GM19468 (cell line): ENCODE results near the gene CLIC5.

Source experiments
- ATAC-seq: cut with Tn5 transposase; IDR thresholded peaks from one replicate; pipeline ENCODE4 v1.9.1; 2021; ENCODE audit warnings: mild to moderate bottlenecking, moderate library complexity, moderate number of reproducible peaks; ENCODE audit not compliant: unreplicated experiment; ENCODE audit errors: extremely low read depth

Gene CLIC5

DNA sequence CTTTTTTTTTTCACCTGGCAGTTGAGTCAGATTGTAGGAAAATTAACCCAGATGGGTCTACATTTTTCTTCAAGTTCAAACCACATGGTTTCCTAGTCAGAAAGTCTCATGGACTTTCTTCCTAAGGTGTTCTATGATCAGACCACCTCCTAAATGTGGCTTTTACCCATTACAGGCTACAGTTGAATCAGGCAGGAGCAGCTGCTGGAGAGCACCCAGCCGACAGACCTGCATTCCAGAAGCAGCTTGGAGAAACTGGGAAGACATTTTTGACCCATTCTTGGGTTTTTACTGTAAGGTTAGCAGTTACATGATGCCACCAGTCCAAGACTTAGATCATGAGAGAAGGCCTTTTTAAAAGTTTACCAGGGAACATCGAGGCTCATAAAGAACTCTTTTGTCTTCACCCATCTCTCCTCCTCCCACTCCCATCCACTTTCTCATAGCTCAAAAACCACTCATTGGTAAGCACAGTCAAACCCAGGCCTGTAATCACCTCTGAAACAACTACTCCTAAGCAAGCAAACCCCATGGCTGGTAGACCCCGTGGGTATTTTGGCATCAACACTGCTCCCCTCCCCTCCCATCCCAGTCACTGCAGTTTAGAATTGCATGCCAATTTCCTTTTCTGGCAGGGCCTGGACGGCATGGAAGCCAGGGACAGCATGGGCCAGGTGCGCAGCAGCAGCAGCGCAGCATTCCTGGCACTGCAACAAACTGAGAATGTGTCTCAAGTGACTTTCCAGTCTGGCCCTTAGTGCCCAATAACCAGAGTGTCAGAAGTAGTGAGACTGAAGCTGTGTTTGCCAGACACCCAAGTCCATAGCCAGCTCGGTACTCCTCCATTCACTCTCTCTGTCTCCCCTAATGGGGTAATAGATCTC, 113.7 kb downstream of the CLIC5 start:
- no peak for ATAC-seq

GRCh38 chr6:45900808-45901752, 114.6 kb downstream of the CLIC5 start:
- ATAC-seq, result no peak

DNA sequence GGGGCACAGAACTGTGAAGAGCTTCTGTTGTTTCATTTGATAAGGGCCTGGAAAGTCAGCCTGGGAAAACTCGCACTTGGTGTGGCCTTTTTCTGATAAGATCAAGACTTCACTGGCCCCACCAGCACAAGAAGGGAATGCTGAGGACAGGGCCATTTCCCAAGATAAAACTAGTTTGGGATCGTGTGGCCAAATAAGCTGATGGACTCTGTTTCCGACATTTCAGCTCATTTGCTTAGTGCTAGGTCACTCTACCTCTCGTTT, 116.0 kb downstream of the CLIC5 start:
- no peak for ATAC-seq

GRCh38 chr6:45898941-45899682, 116.5 kb downstream of the CLIC5 start:
- no peak for ATAC-seq

DNA sequence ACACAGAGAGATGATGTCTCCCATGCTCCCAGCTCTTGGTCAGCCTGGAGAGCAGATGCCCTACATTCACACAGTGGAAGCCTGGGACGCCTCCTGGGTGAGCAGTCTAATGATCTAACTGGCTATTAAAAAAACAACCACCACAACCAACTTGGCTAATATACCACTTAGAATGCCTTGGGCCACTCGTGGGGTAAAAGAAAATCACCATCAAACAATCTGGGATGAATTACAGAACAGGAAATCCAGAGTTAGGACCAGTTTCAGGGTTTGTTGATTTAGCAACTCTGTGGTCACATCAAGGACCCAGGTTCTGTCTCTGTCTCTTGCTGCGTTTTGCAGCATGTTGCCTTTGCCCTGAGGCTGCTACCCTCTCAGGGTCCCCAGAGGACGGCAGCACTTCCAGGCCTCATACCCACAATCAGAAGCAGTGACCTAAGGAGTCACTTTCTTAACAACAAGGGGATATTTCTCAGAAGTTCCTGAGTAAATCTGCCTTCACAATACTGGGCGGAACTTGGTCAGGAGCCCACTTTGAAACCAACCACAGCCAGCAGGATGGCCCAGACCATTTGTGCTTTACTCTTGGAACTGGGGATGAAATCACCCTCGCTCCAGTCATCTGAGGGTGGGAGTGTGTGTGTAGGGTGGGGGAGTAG, 118.7 kb downstream of the CLIC5 start:
- ATAC-seq, result no peak

GRCh38 chr6:45895569-45895968, 120.1 kb downstream of the CLIC5 start:
- ATAC-seq, result no peak

DNA sequence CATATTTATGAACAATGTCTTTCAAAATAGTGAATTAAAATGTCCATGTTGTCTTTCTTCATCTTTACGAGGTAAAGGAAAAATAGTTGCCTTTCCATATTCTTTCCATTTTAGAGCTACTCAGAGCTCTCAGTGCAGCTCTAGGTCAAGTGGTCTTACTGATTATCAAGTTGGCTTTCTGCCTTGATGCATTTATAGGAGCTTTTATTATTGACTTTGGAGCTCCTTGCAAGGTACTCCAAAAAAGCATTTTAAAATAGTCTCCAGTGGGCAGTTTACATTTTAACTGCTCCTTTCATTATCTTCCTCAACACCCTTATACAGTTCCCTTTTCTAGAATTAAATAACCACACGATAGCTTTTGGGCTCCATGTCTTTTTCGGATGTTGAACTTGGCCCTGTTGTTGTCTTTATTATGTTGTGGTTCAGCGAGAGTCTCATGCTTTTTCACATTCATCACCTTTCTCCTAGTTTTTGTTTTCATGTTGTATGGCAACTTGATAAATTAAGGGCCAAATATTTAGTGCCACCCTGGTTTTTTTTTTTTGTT, 122.9 kb downstream of the CLIC5 start:
- ATAC-seq, result no peak

DNA sequence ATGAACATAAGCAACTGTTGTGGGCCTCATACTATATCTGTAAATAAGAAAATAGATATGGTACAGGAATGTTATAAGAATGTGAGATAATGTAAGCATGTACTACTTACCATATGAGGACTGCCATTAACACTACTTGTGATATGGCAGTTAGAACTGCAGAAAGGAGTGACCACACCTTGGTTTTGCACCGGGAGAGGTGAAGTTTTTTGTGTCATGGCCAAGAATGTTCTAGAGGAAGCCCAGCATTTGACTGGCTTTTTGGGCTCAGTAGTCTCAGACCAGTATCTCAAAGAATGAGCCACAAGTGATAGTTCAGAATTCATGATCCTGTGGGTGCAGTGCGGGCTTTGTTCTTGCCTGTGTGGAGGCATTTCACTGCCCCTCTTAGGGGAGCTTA, 123.5 kb downstream of the CLIC5 start:
- ATAC-seq, result no peak

DNA sequence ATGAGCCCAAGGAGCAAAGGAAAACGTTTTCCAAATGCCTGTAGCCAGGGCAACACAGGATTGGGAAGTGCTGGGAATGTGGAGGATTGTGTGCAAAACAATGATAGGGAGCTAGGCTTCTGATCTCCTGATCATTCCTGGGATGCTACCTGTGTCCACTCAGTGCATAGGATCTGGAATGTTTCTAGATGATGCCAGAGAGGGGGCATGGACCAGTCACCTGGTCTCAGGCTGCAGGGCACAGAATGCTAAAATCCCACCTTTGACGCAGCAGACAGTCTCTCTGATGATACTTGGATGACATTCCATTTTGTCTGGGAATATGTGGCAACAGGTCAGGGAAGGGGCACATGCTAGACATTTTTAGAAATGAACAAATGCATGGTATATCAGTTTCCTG, 128.9 kb downstream of the CLIC5 start:
- no peak for ATAC-seq

GRCh38 chr6:45884336-45884735, 131.3 kb downstream of the CLIC5 start:
- ATAC-seq, result no peak

- no peak for ATAC-seq
Observed at GRCh38 chr6:45882671-45883070, 133.0 kb downstream of the CLIC5 start.

DNA sequence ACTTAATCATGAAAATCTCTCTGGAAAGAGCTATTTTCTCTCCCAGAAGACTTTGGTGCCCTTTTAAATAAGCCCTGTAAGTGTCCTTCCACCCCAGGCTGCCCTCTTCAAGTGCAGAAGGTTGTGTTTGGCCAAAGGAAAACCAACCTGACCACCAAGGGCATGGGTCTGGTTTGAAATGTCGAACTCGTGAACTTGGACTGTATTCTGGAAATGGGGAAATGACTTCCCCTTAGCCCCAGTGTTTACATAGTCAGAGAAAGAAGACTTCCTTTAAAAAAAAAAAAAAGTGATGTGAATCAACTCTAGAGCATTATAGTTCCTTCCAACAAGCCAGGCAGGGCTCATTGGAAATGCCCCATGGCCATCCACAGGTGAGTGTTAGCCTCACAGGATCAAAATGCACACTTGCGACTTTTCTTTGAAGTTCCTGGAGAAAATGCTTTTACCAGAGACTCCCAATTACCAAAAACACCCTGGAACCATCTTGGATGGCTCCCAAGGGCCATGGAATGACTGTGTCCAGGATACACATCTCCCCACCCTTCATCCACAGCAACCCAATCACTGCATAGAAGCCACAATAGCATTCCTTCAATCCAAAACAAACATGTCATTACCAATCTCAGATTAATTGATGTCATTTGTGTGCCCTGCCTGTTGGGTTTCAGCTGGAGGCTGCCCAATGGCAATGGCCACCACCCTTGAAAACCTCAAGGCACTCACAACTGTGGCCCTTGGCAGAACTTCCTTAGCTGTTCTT, 133.8 kb downstream of the CLIC5 start:
- no peak for ATAC-seq

DNA sequence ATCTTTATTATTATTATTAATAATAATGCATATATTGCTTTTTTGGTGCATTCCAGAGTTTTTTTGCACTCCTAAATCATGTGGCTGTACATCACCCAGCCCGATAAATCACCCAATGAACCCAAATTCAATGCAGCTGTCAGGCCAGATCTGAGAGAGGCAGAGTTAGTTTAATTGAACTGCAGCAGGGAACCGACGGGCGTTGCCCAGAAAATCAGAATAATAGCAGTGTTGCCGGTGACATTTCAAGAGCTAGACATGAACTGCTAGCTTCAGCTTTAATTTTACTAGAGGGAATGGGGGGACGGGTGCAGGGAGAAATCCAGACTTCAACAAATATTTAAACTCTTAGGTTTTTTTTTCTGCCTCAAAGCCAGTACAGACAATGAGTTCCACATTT, 135.0 kb downstream of the CLIC5 start:
- ATAC-seq, result no peak

DNA sequence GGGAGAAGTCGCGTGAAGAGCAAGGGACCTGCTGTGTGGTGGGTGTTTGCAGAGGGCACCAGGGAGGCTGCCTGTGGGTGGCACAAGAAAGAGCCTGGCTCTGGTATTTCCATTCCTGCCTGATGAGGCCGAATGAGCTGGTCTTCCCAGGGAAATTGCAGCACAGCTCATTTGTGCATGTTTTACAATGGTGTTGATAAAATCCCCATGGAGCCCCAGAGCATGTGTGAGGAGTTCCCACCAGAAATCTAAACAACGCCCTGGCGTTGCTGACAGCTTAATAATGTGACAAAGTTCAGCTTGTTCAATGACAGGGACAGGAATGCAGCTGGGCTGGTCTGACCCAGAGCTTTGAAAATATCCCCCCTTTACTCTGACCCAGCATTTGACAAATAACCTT, 135.5 kb downstream of the CLIC5 start:
- ATAC-seq, result no peak

DNA sequence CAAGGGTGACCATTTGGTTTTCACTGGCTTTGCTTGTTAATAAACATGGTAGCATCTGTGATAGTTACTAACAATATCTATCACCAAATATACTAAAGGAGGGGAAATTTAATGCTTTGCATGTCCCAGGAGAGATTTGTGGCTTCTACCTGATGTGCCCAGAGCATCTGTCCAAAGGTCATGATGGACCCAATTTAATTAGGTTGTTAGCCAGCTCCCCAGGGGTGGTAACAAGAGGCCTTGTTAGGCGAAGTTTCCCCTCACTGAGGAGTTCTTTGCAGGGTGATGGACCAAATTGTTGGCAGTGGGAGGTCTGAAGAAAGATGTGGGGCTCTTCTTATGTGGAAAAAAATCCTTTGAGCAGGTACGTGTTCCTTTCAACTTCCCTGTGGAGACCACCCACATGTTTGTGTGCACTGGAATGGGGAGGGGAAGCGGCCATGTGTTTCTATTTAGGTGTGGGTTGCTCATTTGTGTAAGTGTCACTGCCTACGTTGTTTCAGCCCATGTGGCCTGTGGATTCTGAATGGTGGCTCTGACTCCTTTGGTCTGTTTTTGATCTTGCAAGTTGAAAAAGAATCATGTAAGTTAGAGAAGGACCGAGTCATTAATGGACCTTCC, 137.6 kb downstream of the CLIC5 start:
- no peak for ATAC-seq

- ATAC-seq, result no peak
Observed at GRCh38 chr6:45872827-45873365, 142.8 kb downstream of the CLIC5 start.

DNA sequence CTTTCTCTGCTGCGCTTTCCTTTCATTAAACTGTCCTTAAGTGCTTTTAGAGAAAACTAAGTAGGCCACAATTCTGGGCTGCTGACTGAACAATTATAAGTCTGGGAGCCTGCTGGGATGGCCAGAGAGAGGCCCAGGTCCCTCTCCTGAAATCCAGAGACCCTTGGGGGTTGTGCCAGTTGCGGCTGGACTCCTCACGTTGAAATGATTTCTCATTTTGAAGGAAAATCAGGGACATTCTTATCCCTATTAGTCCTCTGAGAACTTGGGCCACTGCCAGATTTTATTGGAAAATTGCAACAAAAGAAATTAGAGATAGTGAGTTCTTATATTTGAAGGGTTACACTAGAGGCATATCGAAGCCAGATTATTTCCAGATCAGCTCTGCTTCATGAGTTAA, 145.1 kb downstream of the CLIC5 start:
- no peak for ATAC-seq

- no peak for ATAC-seq
Observed at GRCh38 chr6:45864651-45865050, 151.0 kb downstream of the CLIC5 start.

GRCh38 chr6:45858691-45859090, 157.0 kb downstream of the CLIC5 start:
- ATAC-seq, result no peak
